ENCODE results near the gene STAP1.

Gene STAP1

DNA sequence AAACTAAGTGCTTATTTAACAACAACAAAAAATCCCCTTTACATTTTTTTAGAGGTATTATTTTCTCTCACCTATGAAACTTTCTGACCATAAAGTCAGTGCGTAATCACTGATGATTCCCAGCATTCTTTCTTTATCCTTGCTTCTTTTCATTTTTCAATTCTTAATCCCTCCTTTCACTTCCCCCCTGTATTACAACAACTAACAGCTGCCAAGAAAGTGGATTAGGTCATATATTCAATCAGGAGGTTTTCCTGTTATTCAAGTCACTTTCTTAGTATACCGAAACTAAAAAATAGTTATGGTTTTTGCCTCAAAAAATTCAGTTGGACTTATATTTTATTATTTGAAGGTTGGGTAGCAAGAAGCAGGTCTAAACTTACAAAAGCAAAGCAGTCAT is 2.1 kb upstream of the STAP1 start:
- DNase-seq (ENCODE audit: low read depth): no peak

DNA sequence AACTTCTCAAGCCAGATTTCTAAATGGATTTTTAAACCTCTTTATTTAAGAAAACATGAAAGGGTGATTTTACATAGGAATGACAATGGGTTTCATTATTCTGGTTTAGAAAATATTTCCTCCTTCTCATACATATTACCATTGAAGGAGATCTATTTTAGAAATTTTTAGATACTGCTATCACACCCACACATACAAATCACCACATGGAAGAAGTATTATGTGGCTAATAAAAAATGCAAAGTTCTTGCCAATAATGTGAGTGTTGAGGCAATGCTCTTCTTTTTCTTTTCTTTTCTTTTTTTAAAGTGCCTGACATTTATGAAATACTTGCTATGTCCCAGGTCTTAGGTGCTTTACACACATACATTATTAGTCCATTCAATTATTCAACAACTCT is 6.8 kb downstream of the STAP1 start:
- no peak for DNase-seq (ENCODE audit: low read depth)

DNA sequence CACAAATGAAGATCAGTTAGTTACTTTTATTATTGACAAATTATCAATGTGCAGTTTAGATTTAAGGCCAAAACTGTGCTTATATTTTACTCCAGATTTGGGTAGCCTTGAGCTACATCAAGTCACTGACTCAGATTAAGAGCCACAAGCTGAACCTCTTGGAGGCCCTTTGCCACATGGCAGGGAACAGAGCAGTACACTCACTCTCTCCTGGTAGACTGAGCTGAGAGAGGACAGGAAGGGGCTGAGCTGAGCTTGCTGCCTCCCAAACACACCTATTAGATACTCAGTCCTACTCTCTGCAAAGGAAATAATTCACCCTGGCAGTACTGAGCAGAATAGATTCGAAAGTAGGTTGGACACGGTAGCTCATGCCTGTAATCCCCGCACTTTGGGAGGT is 7.8 kb downstream of the STAP1 start:
- DNase-seq (ENCODE audit: low read depth): no peak

GRCh38 chr4:67568820-67569219 is 10.3 kb downstream of the STAP1 start:
- DNase-seq (ENCODE audit: low read depth): no peak

GRCh38 chr4:67570537-67570936 is 12.0 kb downstream of the STAP1 start:
- no peak for DNase-seq (ENCODE audit: low read depth)

DNA sequence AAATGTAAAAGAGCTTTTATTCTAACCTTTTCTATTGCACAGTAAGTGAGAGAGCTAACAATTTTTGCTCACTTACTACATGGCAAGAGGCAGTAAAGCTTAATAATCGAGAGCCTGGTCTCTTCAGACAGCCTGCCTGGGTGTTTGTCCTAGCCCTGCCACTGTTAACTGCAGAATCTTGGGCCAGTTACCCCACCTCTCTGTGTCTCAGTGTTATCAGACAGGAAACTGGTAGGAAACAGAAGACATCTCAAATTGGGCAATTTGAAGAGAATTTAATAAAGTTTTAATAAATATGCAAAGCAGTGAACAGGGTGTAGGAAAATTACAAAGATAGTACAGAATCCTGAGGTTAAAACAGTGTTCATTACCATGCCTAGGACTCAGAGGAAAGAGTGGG is 13.4 kb downstream of the STAP1 start:
- DNase-seq (ENCODE audit: low read depth): no peak

DNA sequence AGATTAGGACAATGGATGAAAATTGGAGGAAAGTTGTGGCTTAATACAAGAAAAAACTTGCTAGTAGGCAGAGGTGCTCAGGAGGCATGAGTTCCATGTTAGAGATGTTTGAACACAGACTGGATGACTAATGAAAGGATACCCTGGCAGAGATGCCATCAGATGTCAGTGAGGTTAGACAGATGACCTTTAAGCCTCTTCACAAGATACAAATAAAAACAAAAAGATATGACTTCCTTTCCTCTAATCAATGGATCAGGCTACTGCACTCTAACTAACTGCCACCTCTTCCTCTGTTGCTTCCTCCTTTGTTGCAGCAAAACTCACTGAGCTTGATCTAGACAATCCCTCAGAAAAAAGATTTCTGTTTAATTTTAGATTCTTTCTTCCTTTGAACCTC is 14.7 kb downstream of the STAP1 start:
- no peak for DNase-seq (ENCODE audit: low read depth)

DNA sequence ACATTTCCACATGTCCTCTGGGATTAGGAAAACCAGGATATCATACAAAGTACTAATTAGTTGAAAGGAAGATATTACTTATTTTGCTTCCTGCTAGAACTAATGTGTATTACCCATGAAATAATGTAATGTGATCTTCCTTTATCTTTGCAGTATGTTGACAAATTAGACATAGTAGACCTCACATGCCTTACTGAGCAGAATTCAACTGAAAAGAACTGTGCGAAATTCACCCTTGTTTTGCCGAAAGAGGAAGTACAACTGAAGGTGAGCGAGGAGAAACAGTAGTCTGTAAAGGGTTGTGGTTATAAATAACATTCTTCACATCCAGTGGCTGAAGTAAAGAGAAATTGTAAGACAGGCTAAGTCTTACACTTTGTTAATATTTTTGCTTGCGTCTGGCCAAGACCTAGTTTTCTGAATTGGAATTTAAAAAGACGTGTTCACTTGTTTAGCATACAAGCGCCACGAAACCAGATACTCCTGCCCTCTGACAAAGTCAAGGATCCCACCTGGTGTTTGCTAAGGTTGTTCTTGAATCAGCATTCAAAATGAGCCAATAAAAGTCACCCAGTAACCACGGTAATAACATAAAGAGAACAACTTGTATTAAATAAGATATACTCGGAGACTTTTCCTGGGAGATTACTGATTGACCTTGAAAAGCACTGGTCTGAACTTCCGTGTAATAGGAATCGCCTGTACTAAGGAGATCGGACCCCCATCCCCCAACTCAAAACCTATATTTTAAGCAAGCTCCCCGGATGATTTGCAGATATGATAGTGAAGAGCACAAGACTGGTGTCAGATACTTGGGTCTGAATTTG is 16.9 kb downstream of the STAP1 start:
- no peak for DNase-seq (ENCODE audit: low read depth)

DNA sequence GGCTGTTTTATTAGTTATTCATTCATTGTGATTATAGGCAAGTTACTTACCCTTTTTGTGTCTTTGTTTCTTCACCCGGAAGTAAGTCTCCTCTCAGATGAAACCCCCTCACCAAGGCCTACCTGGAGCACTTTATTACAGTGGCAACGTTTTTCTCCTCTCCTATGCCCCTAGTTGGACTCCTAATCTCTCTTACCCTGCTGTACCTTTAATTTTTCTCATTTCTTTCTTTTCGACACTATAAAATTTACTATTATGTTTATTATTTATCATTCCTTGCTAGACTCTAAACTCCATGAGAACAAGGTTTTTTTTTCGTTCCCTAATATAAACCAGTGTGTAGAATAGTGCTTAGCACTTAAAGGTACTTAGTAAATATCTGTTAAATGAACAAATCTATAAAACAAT is 17.5 kb downstream of the STAP1 start:
- no peak for DNase-seq (ENCODE audit: low read depth)

DNA sequence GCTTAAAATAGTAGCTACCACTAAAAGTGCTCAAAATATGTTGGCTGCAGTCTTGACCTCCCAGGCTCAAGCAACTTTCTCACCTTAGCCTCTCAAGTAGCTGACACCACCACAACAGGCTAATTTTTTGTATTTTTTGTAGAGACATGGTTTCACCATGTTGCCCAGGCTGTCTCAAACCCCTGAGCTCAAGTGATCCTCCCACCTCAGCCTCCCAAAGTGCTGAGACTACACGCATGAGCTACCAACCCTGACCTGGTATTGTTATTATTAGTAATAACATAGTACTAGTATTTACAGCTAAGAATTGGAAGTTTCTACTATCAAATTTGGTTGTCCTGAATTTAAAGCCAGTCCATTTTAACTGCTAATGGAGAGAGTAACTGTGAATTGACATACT is 18.0 kb downstream of the STAP1 start:
- no peak for DNase-seq (ENCODE audit: low read depth)

DNA sequence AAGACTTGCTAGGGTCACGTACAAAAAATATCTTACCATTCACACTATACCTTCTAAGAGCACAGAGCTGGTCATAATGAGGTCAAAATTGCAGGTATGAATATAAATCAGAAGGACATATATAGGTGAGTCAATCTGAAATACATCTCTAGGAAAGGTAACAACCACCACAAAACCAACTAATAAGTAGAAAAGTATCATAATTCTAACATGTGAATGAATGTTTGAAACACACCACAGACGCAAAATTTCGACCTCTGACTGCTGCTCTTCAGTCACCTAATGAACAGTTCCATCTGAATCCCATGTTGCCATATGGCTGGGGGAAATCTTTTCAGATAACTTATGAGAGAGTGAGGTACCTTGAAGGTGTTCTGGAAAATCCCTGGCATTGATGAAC is 22.1 kb downstream of the STAP1 start:
- no peak for DNase-seq (ENCODE audit: low read depth)

DNA sequence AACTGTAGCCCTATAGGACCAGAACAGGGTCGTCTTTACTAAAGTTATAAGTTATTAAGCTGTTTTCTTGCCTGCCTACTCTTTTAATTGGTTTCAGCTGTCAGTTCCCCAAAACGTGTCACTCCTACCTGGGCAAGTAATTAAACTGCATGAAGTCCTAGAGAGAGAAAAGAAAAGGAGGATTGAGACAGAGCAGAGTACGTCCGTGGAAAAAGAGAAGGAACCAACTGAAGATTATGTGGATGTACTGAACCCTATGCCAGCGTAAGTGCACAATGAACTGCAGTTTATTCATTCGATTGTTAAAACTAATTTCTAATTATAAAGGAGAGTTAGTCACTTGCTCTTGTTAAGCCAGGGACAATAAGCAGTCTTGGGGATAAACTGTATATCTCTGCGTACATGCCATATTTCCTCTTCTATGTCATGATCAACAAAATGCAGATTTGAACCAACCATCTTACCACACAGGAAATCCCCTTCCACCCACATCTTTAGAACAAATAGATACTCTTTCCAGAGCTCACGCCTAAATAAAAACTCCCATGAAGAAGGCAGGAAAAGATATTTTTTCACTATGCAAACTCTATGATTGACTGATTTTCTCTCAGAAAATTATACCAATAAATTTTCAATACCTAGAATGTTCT is 22.8 kb downstream of the STAP1 start:
- DNase-seq (ENCODE audit: low read depth): no peak

GRCh38 chr4:67581913-67582312 is 23.4 kb downstream of the STAP1 start:
- no peak for DNase-seq (ENCODE audit: low read depth)

GRCh38 chr4:67584496-67584895 is 26.0 kb downstream of the STAP1 start:
- no peak for DNase-seq (ENCODE audit: low read depth)

DNA sequence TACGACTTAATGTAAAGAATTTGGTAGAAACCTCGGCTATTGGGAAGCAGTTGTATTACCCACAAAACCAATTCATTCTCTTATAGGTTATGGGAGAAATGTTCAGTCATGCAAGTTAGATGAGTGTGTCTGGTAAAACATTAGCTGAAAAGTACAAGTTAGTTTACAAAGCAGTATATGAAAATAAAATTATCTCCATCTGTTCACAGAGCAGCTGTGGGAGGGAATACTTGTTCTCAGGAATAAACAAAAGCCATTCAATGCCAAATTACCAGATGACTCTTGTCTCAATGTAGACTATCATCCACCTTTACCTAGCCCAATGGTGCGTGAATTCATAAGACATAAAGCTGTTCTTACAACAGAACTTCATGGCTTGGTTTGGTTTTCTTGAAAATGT is 28.6 kb downstream of the STAP1 start:
- DNase-seq (ENCODE audit: low read depth): no peak

GRCh38 chr4:67593741-67594175 is 35.2 kb downstream of the STAP1 start:
- DNase-seq (ENCODE audit: low read depth): no peak

- DNase-seq (ENCODE audit: low read depth): no peak
Measured at GRCh38 chr4:67603310-67604028, 44.9 kb downstream of the STAP1 start.

DNA sequence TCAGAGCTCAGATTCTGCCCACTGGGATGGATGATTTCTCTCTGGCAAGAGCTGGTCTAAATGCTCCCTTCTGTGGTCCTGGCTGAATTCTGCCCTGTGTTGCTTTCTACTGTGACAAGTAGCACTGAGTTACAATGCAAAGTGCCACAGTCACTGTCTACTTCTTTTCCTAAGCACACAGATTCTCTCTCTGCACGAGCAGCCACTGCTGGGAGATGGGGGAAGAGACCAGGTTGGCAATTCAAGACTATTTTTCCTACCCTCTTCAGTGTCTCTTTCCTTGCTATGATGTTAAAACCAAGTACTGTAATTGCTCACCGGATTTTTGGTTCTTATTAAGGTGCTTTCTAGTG is 45.5 kb downstream of the STAP1 start:
- DNase-seq (ENCODE audit: low read depth): no peak

GRCh38 chr4:67604749-67605148 is 46.2 kb downstream of the STAP1 start:
- DNase-seq (ENCODE audit: low read depth): no peak

DNA sequence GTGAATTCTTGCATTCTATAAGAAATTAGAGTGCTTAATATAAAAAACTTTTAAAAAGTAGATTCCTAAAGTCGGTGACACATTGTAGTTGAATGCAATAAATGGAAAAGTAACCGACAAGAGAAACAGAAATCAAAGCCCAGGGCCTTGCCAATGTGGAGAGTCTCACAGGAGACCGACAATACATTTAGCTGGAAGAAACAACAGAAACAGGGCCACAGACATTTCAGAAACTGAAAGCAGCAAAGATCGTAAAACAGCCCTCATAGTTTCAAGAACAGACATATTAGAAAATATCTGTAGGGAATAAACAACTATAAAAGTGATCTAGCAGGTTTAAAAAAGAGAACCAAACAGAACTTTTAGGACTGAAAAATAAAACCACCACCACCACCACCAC is 49.5 kb downstream of the STAP1 start:
- no peak for DNase-seq (ENCODE audit: low read depth)

GRCh38 chr4:67614186-67614585 is 55.7 kb downstream of the STAP1 start:
- no peak for DNase-seq (ENCODE audit: low read depth)

DNA sequence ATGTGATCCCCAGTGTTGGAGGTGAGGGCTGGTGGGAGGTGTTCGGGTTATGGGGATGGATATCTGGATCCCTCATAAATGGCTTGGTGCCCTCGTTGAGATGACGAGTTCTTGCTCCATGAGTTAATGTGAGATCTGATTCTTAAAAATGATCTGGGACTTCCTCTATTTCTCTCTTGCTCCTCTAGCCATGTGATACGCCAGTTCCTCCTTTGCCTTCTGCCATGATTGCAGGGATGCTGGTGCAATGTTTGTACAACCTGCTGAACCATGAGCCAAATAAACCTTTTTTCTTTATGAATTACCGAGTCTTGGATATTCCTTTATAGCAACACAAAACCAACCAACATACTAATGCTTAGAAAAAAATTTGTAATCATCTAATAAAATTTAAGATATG is 56.6 kb downstream of the STAP1 start:
- DNase-seq (ENCODE audit: low read depth): no peak

DNA sequence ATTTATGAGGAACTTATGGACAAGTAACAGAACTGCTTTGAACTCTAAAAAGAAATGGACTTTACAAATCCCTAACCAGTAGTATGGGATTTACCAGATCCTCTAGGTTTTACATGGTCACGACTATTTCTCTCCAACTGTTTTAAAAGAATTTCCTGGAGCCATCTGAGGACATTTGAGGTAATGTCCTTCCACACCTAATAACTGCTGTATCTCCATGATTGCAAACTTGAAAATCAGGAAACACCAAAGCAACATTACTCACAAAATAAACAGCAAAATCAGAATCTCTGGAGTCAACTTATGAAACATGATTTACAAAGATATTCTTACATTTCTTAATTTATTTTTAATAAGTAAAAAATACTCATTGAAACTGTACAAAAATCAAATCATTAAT is 58.0 kb downstream of the STAP1 start:
- no peak for DNase-seq (ENCODE audit: low read depth)
